ENCODE results near the gene AFF3. TPM values are rescaled to one million over a fixed set of nuclear protein-coding genes. Genes with fewer than 3 reads are reported as not detected.

AFF3 gene
- total and polyA plus RNA-seq, 2 of the 13 experiments (the other 11 are each of a cell fraction or from before 2014, with no cell fraction given), result not detected

GRCh38 chr2:100186126-100186525, 43.7 kb upstream of the AFF3 start:
- no TSS peak for BruUV-seq (replicated peaks)
- H3K27ac ChIP-seq (ENCODE audit: extremely low read length, insufficient read depth, low read length), result no peak overlapping the region
- intact Hi-C loops (cut with micrococcal nuclease; ENCODE audit: unreplicated experiment), result no loop called here
- POLR2A ChIA-PET, result no interaction called here
- TF ChIP-seq, protein P1, sequence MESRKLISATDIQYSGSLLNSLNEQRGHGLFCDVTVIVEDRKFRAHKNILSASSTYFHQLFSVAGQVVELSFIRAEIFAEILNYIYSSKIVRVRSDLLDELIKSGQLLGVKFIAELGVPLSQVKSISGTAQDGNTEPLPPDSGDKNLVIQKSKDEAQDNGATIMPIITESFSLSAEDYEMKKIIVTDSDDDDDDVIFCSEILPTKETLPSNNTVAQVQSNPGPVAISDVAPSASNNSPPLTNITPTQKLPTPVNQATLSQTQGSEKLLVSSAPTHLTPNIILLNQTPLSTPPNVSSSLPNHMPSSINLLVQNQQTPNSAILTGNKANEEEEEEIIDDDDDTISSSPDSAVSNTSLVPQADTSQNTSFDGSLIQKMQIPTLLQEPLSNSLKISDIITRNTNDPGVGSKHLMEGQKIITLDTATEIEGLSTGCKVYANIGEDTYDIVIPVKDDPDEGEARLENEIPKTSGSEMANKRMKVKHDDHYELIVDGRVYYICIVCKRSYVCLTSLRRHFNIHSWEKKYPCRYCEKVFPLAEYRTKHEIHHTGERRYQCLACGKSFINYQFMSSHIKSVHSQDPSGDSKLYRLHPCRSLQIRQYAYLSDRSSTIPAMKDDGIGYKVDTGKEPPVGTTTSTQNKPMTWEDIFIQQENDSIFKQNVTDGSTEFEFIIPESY (CRISPR knock-in tag; IDR thresholded peaks at IDR 0.05), result no peak
- no peak for TF ChIP-seq HIVEP1 (CRISPR knock-in tag; IDR thresholded peaks at IDR 0.05)
- no peak for TF ChIP-seq TBP (CRISPR knock-in tag; IDR thresholded peaks at IDR 0.05)
- TF ChIP-seq HMGA1 (CRISPR knock-in tag; conservative IDR thresholded peaks at IDR 0.05), result no peak
- TF ChIP-seq PHF8 (CRISPR knock-in tag; IDR thresholded peaks at IDR 0.05), result no peak
- no peak for TF ChIP-seq ZKSCAN8 (CRISPR knock-in tag; IDR thresholded peaks at IDR 0.05; ENCODE audit: borderline replicate concordance)
- no peak for TF ChIP-seq MEF2D (CRISPR knock-in tag; IDR thresholded peaks at IDR 0.05)
- no peak for TF ChIP-seq MYPOP (CRISPR knock-in tag; IDR thresholded peaks at IDR 0.05)
- TF ChIP-seq ZNF281 (CRISPR knock-in tag; IDR thresholded peaks at IDR 0.05; ENCODE audit: borderline replicate concordance), result no peak
- no peak for TF ChIP-seq ZIK1 (CRISPR knock-in tag; IDR thresholded peaks at IDR 0.05; ENCODE audit: borderline replicate concordance, low read depth)
- no peaks in the 10 kb centered on the region for H3K36me3 ChIP-seq (replicated peaks in 1 of 2; ENCODE audit: control insufficient read depth in 1 of 2, insufficient read depth in 2 of 2, low read length in 2 of 2)
- no peak overlapping the region for H3K4me2 ChIP-seq (ENCODE audit: low read depth, low read length)
- no peak overlapping the region for H3K4me3 ChIP-seq (replicated peaks in 1 of 3; ENCODE audit: insufficient read depth in 1 of 3, low read depth in 2 of 3, low read length in 3 of 3)
- DNase-seq (ENCODE audit: low spot score) (no peak), FAIRE-seq (no peak), ATAC-seq (no peak)
- CTCF ChIA-PET (ENCODE audit: low intra/inter-chr PET ratio, low total read pairs), result no interaction called here
- in situ Hi-C loops (cut with HindIII; ENCODE audit: extremely low pct_ligation_motif_present, low pct_unique_long_range_greater_than_20kb), result no loop called here
- H3K79me2 ChIP-seq (ENCODE audit: insufficient read depth, low read length), result no peaks in the 10 kb centered on the region
- H4K20me1 ChIP-seq (ENCODE audit: insufficient read depth, low read length), result no peaks in the 10 kb centered on the region
- H3K4me1 ChIP-seq (ENCODE audit: insufficient read depth, low read length), result no peaks in the 10 kb centered on the region
- no peak overlapping the region for H3K9ac ChIP-seq (ENCODE audit: insufficient read depth, low read depth, low read length)
- no peak overlapping the region for H2AFZ ChIP-seq (ENCODE audit: low read length)
- H3K9me3 ChIP-seq (ENCODE audit: low read length), result no peaks in the 10 kb centered on the region
- WGBS (ENCODE audit: low lambda C conversion rate), result 60% methylated on average over 8 of the region's 8 CpGs
- H3K27me3 ChIP-seq (ENCODE audit: control insufficient read depth in 1 of 2, insufficient read depth in 2 of 2, low read length in 2 of 2), result no peaks in the 10 kb centered on the region; a peak in 1 of 5 replicates

All from HepG2 (cell line).